Measurements from ENCODE around the gene OR5K2.

OR5K2 gene

GRCh38 chr3:98508582-98508981 lies 11.1 kb downstream of the OR5K2 start:
- Histone ChIP-seq H3K27me3 (replicated peaks in 2 of 5; ENCODE audit: control insufficient read depth in 4 of 5, insufficient read depth in 5 of 5, low read length in 4 of 5) (no peaks in the 10 kb centered on the region), H3K4me3 (ENCODE audit: control insufficient read depth in 1 of 7, extremely low read depth in 1 of 7, insufficient read depth in 4 of 7, low read depth in 2 of 7, low read length in 6 of 7) (no peak overlapping the region), H3K36me3 (ENCODE audit: control insufficient read depth in 4 of 4, insufficient read depth in 4 of 4, low read length in 3 of 4) (peaks cover 2 to 11% (median 6%) of the 10 kb centered on the region in 4 experiments), H3K27ac (ENCODE audit: insufficient read depth in 1 of 2, low read depth in 1 of 2, low read length in 2 of 2, poor library complexity in 1 of 2, severe bottlenecking in 2 of 2) (no peak overlapping the region), H3K4me1 (ENCODE audit: control extremely low read depth in 1 of 4, control insufficient read depth in 4 of 4, insufficient read depth in 4 of 4, low read length in 3 of 4) (no peaks in the 10 kb centered on the region), H3K9me3 (ENCODE audit: control extremely low read depth in 1 of 5, control insufficient read depth in 4 of 5, insufficient read depth in 2 of 5, low read depth in 1 of 5, low read length in 4 of 5) (no peaks in the 10 kb centered on the region)
- 100% methylated on average over 1 of the region's 2 CpGs for WGBS (ENCODE audit: insufficient coverage)
- POLR2A ChIA-PET = no interaction called here
- DNase-seq = no peak
- CTCF ChIA-PET = interaction anchor here (0.9 kb wide), 1 partner anchor 305 kb away, joined by 3 read pairs; no protein-coding TSS in a partner anchor

- H3K27ac ChIP-seq (ENCODE audit: insufficient read depth in 1 of 2, low read depth in 1 of 2, low read length in 2 of 2, poor library complexity in 1 of 2, severe bottlenecking in 2 of 2) = no peak overlapping the region
- peaks cover 8 to 29% (median 21%) of the 10 kb centered on the region in 4 experiments for H3K36me3 ChIP-seq (ENCODE audit: control insufficient read depth in 4 of 4, insufficient read depth in 4 of 4, low read length in 3 of 4)
- WGBS (ENCODE audit: insufficient coverage) = no CpG with 5 or more reads among the region's 4 CpGs
- POLR2A ChIA-PET = no interaction called here
- no peaks in the 10 kb centered on the region for H3K9me3 ChIP-seq (ENCODE audit: control extremely low read depth in 1 of 5, control insufficient read depth in 4 of 5, insufficient read depth in 2 of 5, low read depth in 1 of 5, low read length in 4 of 5)
- H3K4me1 ChIP-seq (ENCODE audit: control extremely low read depth in 1 of 4, control insufficient read depth in 4 of 4, insufficient read depth in 4 of 4, low read length in 3 of 4) = no peaks in the 10 kb centered on the region
- no peak overlapping the region for H3K4me3 ChIP-seq (ENCODE audit: control insufficient read depth in 1 of 7, extremely low read depth in 1 of 7, insufficient read depth in 4 of 7, low read depth in 2 of 7, low read length in 6 of 7)
- DNase-seq = no peak
- H3K27me3 ChIP-seq (replicated peaks in 2 of 5; ENCODE audit: control insufficient read depth in 4 of 5, insufficient read depth in 5 of 5, low read length in 4 of 5) = no peaks in the 10 kb centered on the region
- CTCF ChIA-PET = no interaction called here
These were observed 15.1 kb downstream of the OR5K2 start for GRCh38 chr3:98512576-98512975.

GRCh38 chr3:98513091-98513511 lies 15.6 kb downstream of the OR5K2 start:
- peak in 2 of 3 donors; percentile 7 to 9 for DNase-seq
- Histone ChIP-seq H3K36me3 (ENCODE audit: control insufficient read depth in 4 of 4, insufficient read depth in 4 of 4, low read length in 3 of 4) (peaks cover 8 to 31% (median 22%) of the 10 kb centered on the region in 4 experiments), H3K4me1 (ENCODE audit: control extremely low read depth in 1 of 4, control insufficient read depth in 4 of 4, insufficient read depth in 4 of 4, low read length in 3 of 4) (no peaks in the 10 kb centered on the region), H3K4me3 (ENCODE audit: control insufficient read depth in 1 of 7, extremely low read depth in 1 of 7, insufficient read depth in 4 of 7, low read depth in 2 of 7, low read length in 6 of 7) (no peak overlapping the region), H3K27me3 (replicated peaks in 2 of 5; ENCODE audit: control insufficient read depth in 4 of 5, insufficient read depth in 5 of 5, low read length in 4 of 5) (no peaks in the 10 kb centered on the region), H3K9me3 (ENCODE audit: control extremely low read depth in 1 of 5, control insufficient read depth in 4 of 5, insufficient read depth in 2 of 5, low read depth in 1 of 5, low read length in 4 of 5) (no peaks in the 10 kb centered on the region), H3K27ac (ENCODE audit: insufficient read depth in 1 of 2, low read depth in 1 of 2, low read length in 2 of 2, poor library complexity in 1 of 2, severe bottlenecking in 2 of 2) (no peak overlapping the region)
- CTCF ChIA-PET = no interaction called here
- WGBS (ENCODE audit: insufficient coverage) = 96% methylated on average over 4 of the region's 4 CpGs
- POLR2A ChIA-PET = interaction anchor here (0.5 kb wide), 1 partner anchor 23 kb away, joined by 3 read pairs; no protein-coding TSS in a partner anchor

DNA sequence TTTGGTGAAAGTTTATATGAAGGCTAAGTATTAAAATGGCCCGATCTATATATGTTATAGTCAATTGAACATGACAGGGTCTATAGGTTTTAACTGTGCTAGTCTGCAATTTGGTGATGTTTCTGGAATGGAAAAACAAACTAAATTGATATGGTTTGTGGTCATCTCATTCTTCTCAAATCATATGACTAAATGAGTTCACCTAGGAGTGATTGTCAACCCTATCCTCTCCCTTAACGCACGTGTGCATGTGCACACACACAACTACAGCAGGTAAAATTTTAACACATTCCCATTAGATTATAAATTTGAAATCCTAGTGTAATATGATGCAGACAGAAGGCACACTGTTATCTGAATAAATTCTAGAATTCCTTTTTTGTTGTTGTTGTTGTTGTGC lies 16.3 kb downstream of the OR5K2 start:
- DNase-seq = no peak
- Histone ChIP-seq H3K4me1 (ENCODE audit: control extremely low read depth in 1 of 4, control insufficient read depth in 4 of 4, insufficient read depth in 4 of 4, low read length in 3 of 4) (no peaks in the 10 kb centered on the region), H3K4me3 (ENCODE audit: control insufficient read depth in 1 of 7, extremely low read depth in 1 of 7, insufficient read depth in 4 of 7, low read depth in 2 of 7, low read length in 6 of 7) (no peak overlapping the region), H3K27ac (ENCODE audit: insufficient read depth in 1 of 2, low read depth in 1 of 2, low read length in 2 of 2, poor library complexity in 1 of 2, severe bottlenecking in 2 of 2) (no peak overlapping the region), H3K9me3 (ENCODE audit: control extremely low read depth in 1 of 5, control insufficient read depth in 4 of 5, insufficient read depth in 2 of 5, low read depth in 1 of 5, low read length in 4 of 5) (no peaks in the 10 kb centered on the region), H3K36me3 (ENCODE audit: control insufficient read depth in 4 of 4, insufficient read depth in 4 of 4, low read length in 3 of 4) (peaks cover 9 to 37% (median 25%) of the 10 kb centered on the region in 4 experiments), H3K27me3 (replicated peaks in 2 of 5; ENCODE audit: control insufficient read depth in 4 of 5, insufficient read depth in 5 of 5, low read length in 4 of 5) (no peaks in the 10 kb centered on the region)
- 91% methylated on average over 1 of the region's 3 CpGs for WGBS (ENCODE audit: insufficient coverage)
- ChIA-PET CTCF (no interaction called here), POLR2A (interaction anchor here (0.5 kb wide), 1 partner anchor 24 kb away, joined by 3 read pairs; no protein-coding TSS in a partner anchor)

DNA sequence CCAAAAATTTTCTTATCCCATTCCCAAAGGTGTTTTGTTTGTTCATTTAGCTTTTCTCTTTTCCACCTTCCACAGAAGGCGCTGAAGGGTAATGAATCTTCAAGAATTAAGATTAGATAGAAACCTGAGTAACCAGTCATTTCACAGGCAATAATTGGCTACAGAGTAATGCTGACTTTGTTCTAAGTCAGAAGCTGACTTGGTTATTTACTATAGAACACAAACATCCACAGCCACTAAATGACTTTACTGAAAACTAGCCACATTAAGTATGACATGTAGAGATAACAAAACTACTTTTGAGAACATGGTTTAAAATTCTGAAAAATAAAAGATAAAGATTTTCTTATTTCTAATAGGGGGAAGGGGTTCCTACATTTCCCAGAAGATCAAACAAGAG lies 17.5 kb downstream of the OR5K2 start:
- no peaks in the 10 kb centered on the region for H3K27me3 ChIP-seq (replicated peaks in 2 of 5; ENCODE audit: control insufficient read depth in 4 of 5, insufficient read depth in 5 of 5, low read length in 4 of 5)
- no peaks in the 10 kb centered on the region for H3K9me3 ChIP-seq (ENCODE audit: control extremely low read depth in 1 of 5, control insufficient read depth in 4 of 5, insufficient read depth in 2 of 5, low read depth in 1 of 5, low read length in 4 of 5)
- WGBS (ENCODE audit: insufficient coverage) = 100% methylated on average over 1 of the region's 1 CpG
- POLR2A ChIA-PET = no interaction called here
- H3K4me1 ChIP-seq (ENCODE audit: control extremely low read depth in 1 of 4, control insufficient read depth in 4 of 4, insufficient read depth in 4 of 4, low read length in 3 of 4) = peaks cover 0 to 3% (median 0%) of the 10 kb centered on the region in 4 experiments
- CTCF ChIA-PET = no interaction called here
- H3K4me3 ChIP-seq (ENCODE audit: control insufficient read depth in 1 of 7, extremely low read depth in 1 of 7, insufficient read depth in 4 of 7, low read depth in 2 of 7, low read length in 6 of 7) = no peak overlapping the region
- peaks cover 13 to 49% (median 33%) of the 10 kb centered on the region in 4 experiments for H3K36me3 ChIP-seq (ENCODE audit: control insufficient read depth in 4 of 4, insufficient read depth in 4 of 4, low read length in 3 of 4)
- DNase-seq = no peak
- no peak overlapping the region for H3K27ac ChIP-seq (ENCODE audit: insufficient read depth in 1 of 2, low read depth in 1 of 2, low read length in 2 of 2, poor library complexity in 1 of 2, severe bottlenecking in 2 of 2)

DNA sequence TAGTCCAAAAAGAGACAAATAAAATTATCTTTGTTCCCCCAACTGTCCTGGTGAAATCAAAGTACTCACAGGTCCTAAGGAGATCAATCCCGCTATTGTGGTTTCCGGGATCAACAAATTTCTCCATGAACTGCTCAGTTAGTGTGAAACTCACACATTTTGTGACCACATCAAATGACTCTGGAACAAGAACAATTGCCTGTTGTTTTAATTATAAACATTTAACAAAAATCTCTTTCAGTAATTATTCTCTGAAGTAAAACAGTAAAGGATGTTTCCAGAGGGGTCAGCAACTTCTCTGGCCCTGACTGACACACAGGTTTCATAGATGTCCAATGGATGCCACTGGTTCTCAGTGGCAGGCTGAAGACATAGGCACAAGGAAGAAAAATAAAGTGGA lies 21.3 kb downstream of the OR5K2 start:
- Histone ChIP-seq H3K4me1 (ENCODE audit: control extremely low read depth in 1 of 4, control insufficient read depth in 4 of 4, insufficient read depth in 4 of 4, low read length in 3 of 4) (peaks cover 5 to 17% (median 11%) of the 10 kb centered on the region in 4 experiments), H3K36me3 (ENCODE audit: control insufficient read depth in 4 of 4, insufficient read depth in 4 of 4, low read length in 3 of 4) (peaks cover 6 to 49% (median 29%) of the 10 kb centered on the region in 4 experiments), H3K27me3 (replicated peaks in 2 of 5; ENCODE audit: control insufficient read depth in 4 of 5, insufficient read depth in 5 of 5, low read length in 4 of 5) (no peaks in the 10 kb centered on the region), H3K27ac (ENCODE audit: insufficient read depth in 1 of 2, low read depth in 1 of 2, low read length in 2 of 2, poor library complexity in 1 of 2, severe bottlenecking in 2 of 2) (no peak overlapping the region), H3K4me3 (ENCODE audit: control insufficient read depth in 1 of 7, extremely low read depth in 1 of 7, insufficient read depth in 4 of 7, low read depth in 2 of 7, low read length in 6 of 7) (peak overlapping the region in 1 of 7 experiments; percentile 7), H3K9me3 (ENCODE audit: control extremely low read depth in 1 of 5, control insufficient read depth in 4 of 5, insufficient read depth in 2 of 5, low read depth in 1 of 5, low read length in 4 of 5) (no peaks in the 10 kb centered on the region)
- DNase-seq = no peak
- WGBS (ENCODE audit: insufficient coverage) = 100% methylated on average over 2 of the region's 2 CpGs
- POLR2A ChIA-PET = no interaction called here
- CTCF ChIA-PET = no interaction called here

DNA sequence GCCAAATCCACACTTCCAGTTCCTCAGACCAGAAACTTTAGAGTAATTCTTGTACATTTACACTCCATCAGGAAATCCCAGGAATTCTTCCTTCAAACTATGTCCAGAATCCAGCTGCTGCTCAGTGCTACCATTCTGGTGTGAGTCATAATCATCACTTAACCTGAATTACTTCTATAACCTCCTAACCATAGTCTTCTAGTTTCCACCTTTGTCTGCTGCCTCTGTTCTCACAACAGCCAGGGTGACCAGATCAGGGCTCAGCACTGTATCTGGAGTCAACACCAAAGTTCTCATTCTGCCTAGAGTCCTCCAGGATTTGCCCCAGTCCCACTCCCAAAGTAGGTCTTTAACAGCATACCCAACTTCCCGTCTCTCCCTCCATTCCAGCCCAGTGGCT lies 21.9 kb downstream of the OR5K2 start:
- no peak overlapping the region for H3K27ac ChIP-seq (ENCODE audit: insufficient read depth in 1 of 2, low read depth in 1 of 2, low read length in 2 of 2, poor library complexity in 1 of 2, severe bottlenecking in 2 of 2)

More for the DNA sequence above, 21.9 kb downstream of the OR5K2 start:
- no peak for DNase-seq
- ChIA-PET CTCF (no interaction called here), POLR2A (no interaction called here)
- WGBS (ENCODE audit: insufficient coverage) = 100% methylated on average over 1 of the region's 1 CpG
- Histone ChIP-seq H3K4me1 (ENCODE audit: control extremely low read depth in 1 of 4, control insufficient read depth in 4 of 4, insufficient read depth in 4 of 4, low read length in 3 of 4) (peaks cover 5 to 17% (median 11%) of the 10 kb centered on the region in 4 experiments), H3K4me3 (ENCODE audit: control insufficient read depth in 1 of 7, extremely low read depth in 1 of 7, insufficient read depth in 4 of 7, low read depth in 2 of 7, low read length in 6 of 7) (peak overlapping the region in 1 of 7 experiments; percentile 7), H3K36me3 (ENCODE audit: control insufficient read depth in 4 of 4, insufficient read depth in 4 of 4, low read length in 3 of 4) (peaks cover 6 to 49% (median 29%) of the 10 kb centered on the region in 4 experiments), H3K27me3 (replicated peaks in 2 of 5; ENCODE audit: control insufficient read depth in 4 of 5, insufficient read depth in 5 of 5, low read length in 4 of 5) (no peaks in the 10 kb centered on the region), H3K9me3 (ENCODE audit: control extremely low read depth in 1 of 5, control insufficient read depth in 4 of 5, insufficient read depth in 2 of 5, low read depth in 1 of 5, low read length in 4 of 5) (no peaks in the 10 kb centered on the region)
